ENCODE results near the gene TSSK3.

The TSSK3 gene

GRCh38 chr1:32362474-32363313, at the start of gene TSSK3, which contains the start of gene FAM229A:
TSSK3 (plus strand) TSS chr1:32362539; CDS start chr1:32362702, 163 bp downstream.
FAM229A (minus strand) TSS chr1:32362485; CDS start chr1:32362091, 394 bp downstream.
- DNase-seq, result no peak

- DNase-seq, result no peak
Observed at GRCh38 chr1:32316903-32317277, 45.4 kb upstream of the TSSK3 start.

GRCh38 chr1:32318127-32318869, 44.0 kb upstream of the TSSK3 start:
- no peak for DNase-seq

- no peak for DNase-seq
Observed at GRCh38 chr1:32321712-32322291, 40.5 kb upstream of the TSSK3 start.

- DNase-seq, result no peak
Observed at GRCh38 chr1:32327204-32327603, 35.1 kb upstream of the TSSK3 start.

GRCh38 chr1:32329931-32330466, 32.3 kb upstream of the TSSK3 start:
- no peak for DNase-seq

GRCh38 chr1:32330558-32331151, 31.7 kb upstream of the TSSK3 start:
- DNase-seq, result no peak

- DNase-seq, result no peak
Observed at GRCh38 chr1:32331549-32331948, 30.8 kb upstream of the TSSK3 start.

- no peak for DNase-seq
Observed at GRCh38 chr1:32332290-32333079, 29.9 kb upstream of the TSSK3 start.

- DNase-seq, result no peak
Observed at GRCh38 chr1:32333251-32333963, 28.9 kb upstream of the TSSK3 start.

GRCh38 chr1:32334274-32334861, 28.0 kb upstream of the TSSK3 start:
- DNase-seq, result no peak

- DNase-seq, result no peak
Observed at GRCh38 chr1:32334864-32335534, 27.3 kb upstream of the TSSK3 start.

- no peak for DNase-seq
Observed at GRCh38 chr1:32335535-32335789, 26.9 kb upstream of the TSSK3 start.

GRCh38 chr1:32335790-32336590, 26.3 kb upstream of the TSSK3 start, which contains the start of gene MARCKSL1:
MARCKSL1 (minus strand) TSS chr1:32336233; CDS start chr1:32336033, 200 bp downstream.
- DNase-seq, result peak in 1 of 2 experiments; percentile 41

- no peak for DNase-seq
Observed at GRCh38 chr1:32336591-32336932, 25.8 kb upstream of the TSSK3 start.

GRCh38 chr1:32336963-32337675, 25.2 kb upstream of the TSSK3 start:
- no peak for DNase-seq

- DNase-seq, result no peak
Observed at GRCh38 chr1:32337855-32338636, 24.3 kb upstream of the TSSK3 start.

- no peak for DNase-seq
Observed at GRCh38 chr1:32338637-32339145, 23.6 kb upstream of the TSSK3 start.
